Measurements from ENCODE around the gene SOX5.
"Not testable (repeated sequence)": the region's sequence is repeated elsewhere in the genome, so short reads cannot be mapped to it uniquely, and the experiment has no call there.

SOX5 gene

GRCh38 chr12:23847857-23848256 lies 101.6 kb downstream of the SOX5 start:
- DNase-seq (ENCODE audit: extremely low read depth in 1 of 2, low read depth in 1 of 2), result no peak

GRCh38 chr12:23843958-23844357 lies 105.5 kb downstream of the SOX5 start:
- no peak for DNase-seq (ENCODE audit: extremely low read depth in 1 of 2, low read depth in 1 of 2)

GRCh38 chr12:23834076-23834475 lies 115.4 kb downstream of the SOX5 start:
- DNase-seq (ENCODE audit: extremely low read depth in 1 of 2, low read depth in 1 of 2), result no peak

GRCh38 chr12:23831739-23832138 lies 117.7 kb downstream of the SOX5 start:
- no peak for DNase-seq (ENCODE audit: extremely low read depth in 1 of 2, low read depth in 1 of 2)

- DNase-seq (ENCODE audit: extremely low read depth in 1 of 2, low read depth in 1 of 2), result no peak
Observed at GRCh38 chr12:23830210-23830609, 119.3 kb downstream of the SOX5 start.

GRCh38 chr12:23827353-23827752 lies 122.1 kb downstream of the SOX5 start:
- no peak for DNase-seq (ENCODE audit: extremely low read depth in 1 of 2, low read depth in 1 of 2)

GRCh38 chr12:23825124-23825523 lies 124.3 kb downstream of the SOX5 start:
- not testable (repeated sequence) for DNase-seq (ENCODE audit: extremely low read depth in 1 of 2, low read depth in 1 of 2)

- DNase-seq (ENCODE audit: extremely low read depth in 1 of 2, low read depth in 1 of 2), result no peak
Observed at GRCh38 chr12:23824358-23824757, 125.1 kb downstream of the SOX5 start.

GRCh38 chr12:23822883-23823282 lies 126.6 kb downstream of the SOX5 start:
- not testable (repeated sequence) for DNase-seq (ENCODE audit: extremely low read depth in 1 of 2, low read depth in 1 of 2)

GRCh38 chr12:23817345-23817744 lies 132.1 kb downstream of the SOX5 start:
- DNase-seq (ENCODE audit: extremely low read depth in 1 of 2, low read depth in 1 of 2), result no peak

- no peak for DNase-seq (ENCODE audit: extremely low read depth in 1 of 2, low read depth in 1 of 2)
Observed at GRCh38 chr12:23816394-23816851, 133.0 kb downstream of the SOX5 start.

- no peak for DNase-seq (ENCODE audit: extremely low read depth in 1 of 2, low read depth in 1 of 2)
Observed at GRCh38 chr12:23815810-23816209, 133.7 kb downstream of the SOX5 start.

GRCh38 chr12:23813206-23813605 lies 136.3 kb downstream of the SOX5 start:
- DNase-seq (ENCODE audit: extremely low read depth in 1 of 2, low read depth in 1 of 2), result no peak

- no peak for DNase-seq (ENCODE audit: extremely low read depth in 1 of 2, low read depth in 1 of 2)
Observed at GRCh38 chr12:23810329-23810902, 139.1 kb downstream of the SOX5 start.

GRCh38 chr12:23803540-23803939 lies 145.9 kb downstream of the SOX5 start:
- DNase-seq (ENCODE audit: extremely low read depth in 1 of 2, low read depth in 1 of 2), result no peak

GRCh38 chr12:23795494-23795893 lies 154.0 kb downstream of the SOX5 start:
- no peak for DNase-seq (ENCODE audit: extremely low read depth in 1 of 2, low read depth in 1 of 2)

- DNase-seq (ENCODE audit: extremely low read depth in 1 of 2, low read depth in 1 of 2), result no peak
Observed at GRCh38 chr12:23781118-23781517, 168.4 kb downstream of the SOX5 start.

GRCh38 chr12:23775208-23775607 lies 174.3 kb downstream of the SOX5 start:
- no peak for DNase-seq (ENCODE audit: extremely low read depth in 1 of 2, low read depth in 1 of 2)

GRCh38 chr12:23771240-23771949 lies 178.1 kb downstream of the SOX5 start:
- DNase-seq (ENCODE audit: extremely low read depth in 1 of 2, low read depth in 1 of 2), result no peak

GRCh38 chr12:23770202-23770938 lies 179.1 kb downstream of the SOX5 start:
- DNase-seq (ENCODE audit: extremely low read depth in 1 of 2, low read depth in 1 of 2), result no peak

- DNase-seq (ENCODE audit: extremely low read depth in 1 of 2, low read depth in 1 of 2), result no peak
Observed at GRCh38 chr12:23767834-23768233, 181.6 kb downstream of the SOX5 start.

GRCh38 chr12:23763724-23764123 lies 185.7 kb downstream of the SOX5 start:
- no peak for DNase-seq (ENCODE audit: extremely low read depth in 1 of 2, low read depth in 1 of 2)

Measured in stimulated activated CD8-positive, alpha-beta memory T cell treated with anti-CD3 and anti-CD28 coated beads, Interleukin-7, amount 100 ng/mL, for 48 hours (primary cell).